Measurements from ENCODE around the gene CREB3L2. TPM values are rescaled to one million over a fixed set of nuclear protein-coding genes. Genes with fewer than 3 reads are reported as not detected.

Gene CREB3L2
- total RNA-seq, 1 experiment from 2014 or later, result 7.5 TPM

DNA sequence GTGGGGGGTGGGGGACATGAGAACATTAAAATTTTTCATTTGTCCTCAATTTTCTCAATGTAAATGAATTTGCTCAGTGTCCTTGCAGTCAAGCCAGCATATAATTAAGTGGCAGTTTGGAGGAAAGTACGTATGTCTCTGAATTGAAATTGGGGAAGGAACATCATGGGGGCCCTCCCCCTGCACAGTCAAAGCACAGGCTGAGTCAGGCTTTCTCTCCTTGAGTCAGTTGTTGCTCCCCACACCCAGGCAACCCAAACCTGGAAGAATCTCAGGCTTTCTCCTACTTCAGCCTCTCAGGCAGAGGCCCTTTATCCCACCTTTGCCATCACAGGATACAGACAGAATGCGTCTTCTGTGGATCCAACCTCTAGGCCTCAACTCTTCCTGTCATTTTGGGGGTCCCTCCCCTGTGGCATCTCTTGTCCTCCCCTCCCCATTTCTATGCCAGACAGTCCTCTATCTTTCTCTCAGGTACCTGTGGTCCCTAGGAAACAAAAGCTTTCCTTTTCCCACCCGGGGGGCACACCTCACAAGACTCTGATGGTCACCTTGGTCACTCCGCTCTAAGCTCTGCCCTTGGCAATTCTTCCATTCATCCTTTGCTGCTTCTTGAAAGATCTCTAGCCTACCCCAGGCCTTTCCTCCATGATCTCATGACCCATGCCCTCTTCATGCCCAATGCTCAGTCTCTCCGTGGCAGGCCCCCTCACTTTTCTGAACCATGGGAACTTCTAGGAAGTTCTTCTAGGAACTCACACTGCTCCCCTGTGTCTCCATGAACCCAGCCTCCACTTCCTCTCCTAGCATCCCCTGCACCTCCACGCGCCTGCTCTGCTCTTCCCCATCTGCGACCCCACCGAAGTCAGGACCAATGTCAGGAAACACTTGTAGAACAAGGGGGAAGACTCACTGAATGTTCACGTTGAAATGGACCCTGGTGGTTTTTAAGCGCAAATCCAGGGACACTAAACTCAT lies 40.4 kb downstream of the CREB3L2 start:
- in situ Hi-C loops (cut with HindIII; ENCODE audit: low pct_unique_long_range_greater_than_20kb, low sequenced_read_pairs), result no loop called here
- DNase-seq (ENCODE audit: low read depth), result no peak

- DNase-seq (ENCODE audit: low read depth), result no peak
- in situ Hi-C loops (cut with HindIII; ENCODE audit: low pct_unique_long_range_greater_than_20kb, low sequenced_read_pairs), result no loop called here
Observed at GRCh38 chr7:137960020-137960419, 41.9 kb downstream of the CREB3L2 start.

DNA sequence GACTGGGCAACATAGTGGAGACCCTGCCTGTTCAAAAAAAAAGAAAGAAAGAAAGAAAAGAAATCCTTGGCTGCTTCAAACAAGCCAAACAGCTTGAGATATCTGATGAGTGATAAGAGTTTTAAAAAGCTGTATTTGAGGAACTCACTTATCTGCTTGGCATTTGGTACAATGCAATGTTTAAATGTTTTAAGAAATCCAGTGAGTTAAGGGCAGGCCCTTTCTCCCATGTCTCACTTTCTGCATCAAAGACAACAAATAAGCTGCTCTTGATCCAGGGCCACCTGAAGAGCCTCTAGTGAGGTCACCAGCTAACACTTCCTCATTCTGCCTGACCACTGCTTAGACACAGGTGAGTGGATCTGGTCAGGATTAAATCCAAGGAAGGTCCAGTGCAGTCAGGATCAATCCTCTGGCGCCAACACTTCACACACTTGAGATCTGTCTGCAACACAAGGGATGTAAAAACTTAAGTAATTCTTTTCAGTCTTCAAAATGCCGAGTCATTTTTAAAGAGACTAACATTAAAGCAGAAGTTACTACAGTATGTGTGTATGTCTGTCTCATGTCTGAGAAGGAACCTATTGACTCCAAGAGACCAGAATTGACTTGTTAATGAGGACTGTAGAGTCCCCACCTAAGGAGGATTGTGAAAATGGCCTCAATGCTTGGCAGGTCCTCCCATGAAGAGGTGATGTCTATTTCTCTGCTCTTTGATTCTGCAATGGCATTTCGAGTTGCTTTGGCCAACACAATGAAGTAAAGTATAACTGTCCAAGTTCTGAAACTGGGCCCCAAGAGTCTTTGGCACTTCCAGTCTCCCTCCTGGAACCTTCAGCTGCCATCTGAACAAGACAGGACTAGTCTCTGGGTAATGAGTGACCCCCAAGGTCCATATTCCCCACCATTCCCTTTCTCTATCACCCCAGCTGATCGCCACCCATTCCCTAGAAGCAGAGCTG lies 43.1 kb downstream of the CREB3L2 start:
- DNase-seq (ENCODE audit: low read depth), result peak; percentile 44
- in situ Hi-C loops (cut with HindIII; ENCODE audit: low pct_unique_long_range_greater_than_20kb, low sequenced_read_pairs), result no loop called here

DNA sequence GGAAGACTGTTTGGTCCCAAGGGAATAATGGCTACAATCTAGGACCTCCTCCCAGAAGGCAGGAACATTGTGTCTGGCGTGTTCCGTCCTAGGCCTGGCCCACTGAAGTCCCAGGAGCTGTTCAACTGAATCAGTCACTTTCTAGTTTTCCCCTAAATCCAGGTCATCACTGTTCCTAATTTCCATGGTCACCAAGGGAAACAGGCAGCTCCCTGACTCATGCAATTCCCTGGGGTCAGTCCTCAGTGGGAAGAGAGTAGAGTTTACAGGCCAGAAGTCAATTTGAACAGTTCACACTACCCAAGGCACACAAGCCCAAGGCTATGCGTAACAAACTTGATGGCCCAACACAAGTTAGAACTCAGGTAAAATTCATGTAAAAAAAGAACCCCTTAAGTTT lies 44.0 kb downstream of the CREB3L2 start:
- DNase-seq (ENCODE audit: low read depth), result no peak

DNA sequence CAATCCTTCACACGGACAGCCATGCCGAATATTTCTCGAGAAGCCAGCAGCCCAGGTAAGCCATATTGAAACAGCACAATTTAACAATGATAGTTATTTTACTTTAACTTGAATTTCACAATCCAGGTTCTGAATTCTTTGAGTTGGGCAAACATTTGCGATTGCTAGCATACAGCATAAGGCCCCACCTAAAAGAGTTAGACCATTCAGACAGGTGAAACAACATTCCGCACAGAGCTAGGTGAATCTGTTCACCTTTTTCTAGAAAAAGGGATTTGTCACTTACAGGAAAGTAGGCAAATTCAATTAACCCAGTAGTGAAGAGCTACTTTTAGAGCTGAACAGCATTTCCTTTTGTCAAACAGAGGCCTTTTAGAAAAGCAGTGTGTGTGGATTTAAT lies 45.3 kb downstream of the CREB3L2 start:
- in situ Hi-C loops (cut with HindIII; ENCODE audit: low pct_unique_long_range_greater_than_20kb, low sequenced_read_pairs), result no loop called here
- DNase-seq (ENCODE audit: low read depth), result no peak

More for the DNA sequence above, 44.0 kb downstream of the CREB3L2 start:
- in situ Hi-C loops (cut with HindIII; ENCODE audit: low pct_unique_long_range_greater_than_20kb, low sequenced_read_pairs), result no loop called here

DNA sequence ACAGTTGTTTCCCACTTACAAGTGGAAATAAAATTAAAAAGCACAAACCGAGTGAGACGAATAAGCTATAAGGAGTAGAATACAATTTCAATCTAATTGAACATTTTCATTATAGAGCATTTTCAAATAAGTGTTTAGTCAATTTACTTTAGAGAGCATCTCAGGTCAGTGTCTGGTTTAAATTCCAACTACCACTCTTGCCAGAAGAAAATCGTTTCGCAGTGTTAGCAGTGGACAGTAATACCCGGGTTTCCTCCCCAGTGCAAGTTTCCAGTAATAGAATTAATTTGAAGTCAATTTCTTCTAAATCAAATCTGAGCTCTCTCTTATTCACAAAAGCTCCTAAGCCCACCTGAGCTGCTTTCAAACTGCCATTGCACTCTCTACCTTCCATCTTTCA lies 45.7 kb downstream of the CREB3L2 start:
- in situ Hi-C loops (cut with HindIII; ENCODE audit: low pct_unique_long_range_greater_than_20kb, low sequenced_read_pairs), result no loop called here
- DNase-seq (ENCODE audit: low read depth), result no peak

DNA sequence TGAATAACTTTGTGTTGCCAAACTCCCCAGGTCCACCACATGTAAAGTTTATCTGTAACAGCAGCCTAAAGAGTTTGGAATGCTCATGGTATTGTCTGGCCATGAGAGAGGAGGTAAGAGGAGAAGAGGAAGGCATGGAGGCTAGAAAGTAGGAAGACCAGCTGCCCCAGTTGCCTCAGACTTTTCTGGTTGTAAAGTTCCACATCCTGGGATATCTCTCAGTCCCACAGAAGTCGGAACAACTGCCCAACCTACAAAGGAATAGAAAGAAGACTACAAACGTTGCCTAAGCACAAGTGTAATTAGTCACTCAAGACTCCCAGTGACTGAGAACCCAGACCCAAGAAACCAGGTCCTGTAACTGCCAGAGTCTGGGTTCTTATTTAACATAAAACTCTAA lies 47.3 kb downstream of the CREB3L2 start:
- no peak for DNase-seq (ENCODE audit: low read depth)
- in situ Hi-C loops (cut with HindIII; ENCODE audit: low pct_unique_long_range_greater_than_20kb, low sequenced_read_pairs), result no loop called here

- DNase-seq (ENCODE audit: low read depth), result peak; percentile 92
- in situ Hi-C loops (cut with HindIII; ENCODE audit: low pct_unique_long_range_greater_than_20kb, low sequenced_read_pairs), result no loop called here
Observed at GRCh38 chr7:137953665-137954470, 48.0 kb downstream of the CREB3L2 start.

DNA sequence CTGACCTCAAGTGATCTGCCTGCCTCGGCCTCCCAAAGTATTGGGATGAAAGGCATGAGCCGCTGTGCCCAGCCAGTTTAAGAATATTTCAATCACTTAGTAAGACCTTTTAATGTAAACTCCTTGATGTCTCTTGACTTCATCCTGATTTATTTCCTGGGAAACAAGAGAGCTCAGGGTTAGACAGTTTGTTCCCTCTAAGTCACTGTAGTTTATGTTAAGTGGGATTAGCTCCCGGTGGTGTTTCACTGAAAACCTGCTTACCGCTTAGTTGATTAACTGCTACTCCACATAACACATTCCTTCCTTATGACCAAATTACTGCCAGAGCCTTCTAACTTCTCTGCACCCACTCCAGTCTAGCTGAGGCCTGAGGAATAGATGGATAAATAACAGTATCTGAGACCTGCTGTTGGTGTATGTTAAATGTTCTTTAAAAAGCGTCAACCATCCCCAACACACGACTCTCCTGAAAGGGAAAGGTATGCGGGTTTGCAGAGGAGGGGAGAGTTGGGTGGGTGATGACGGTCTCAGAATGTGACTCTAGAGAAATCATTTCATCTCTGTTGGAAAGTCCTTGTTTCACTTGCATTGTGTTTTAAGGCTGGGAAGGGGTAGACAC lies 48.7 kb downstream of the CREB3L2 start:
- peak; percentile 68 for DNase-seq (ENCODE audit: low read depth)
- in situ Hi-C loops (cut with HindIII; ENCODE audit: low pct_unique_long_range_greater_than_20kb, low sequenced_read_pairs), result no loop called here

DNA sequence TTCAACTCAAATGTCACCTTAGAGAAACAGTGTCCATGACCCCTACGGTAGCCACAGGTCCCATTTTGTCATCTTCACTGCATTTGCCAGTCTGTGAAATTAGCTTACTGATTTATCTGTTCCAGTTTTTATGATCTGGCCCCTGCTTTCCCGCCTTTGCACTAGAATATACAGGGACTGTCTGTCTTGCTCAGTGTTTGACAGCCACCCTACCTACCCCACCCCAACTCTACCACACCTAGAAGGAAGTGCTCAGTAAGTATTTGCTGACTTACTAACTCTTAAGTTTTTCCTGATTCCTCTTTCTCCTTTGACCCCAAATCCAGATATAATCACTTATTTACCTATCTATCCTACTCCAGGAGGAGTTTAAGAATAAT lies 49.5 kb downstream of the CREB3L2 start:
- in situ Hi-C loops (cut with HindIII; ENCODE audit: low pct_unique_long_range_greater_than_20kb, low sequenced_read_pairs), result no loop called here
- peak; percentile 29 for DNase-seq (ENCODE audit: low read depth)

DNA sequence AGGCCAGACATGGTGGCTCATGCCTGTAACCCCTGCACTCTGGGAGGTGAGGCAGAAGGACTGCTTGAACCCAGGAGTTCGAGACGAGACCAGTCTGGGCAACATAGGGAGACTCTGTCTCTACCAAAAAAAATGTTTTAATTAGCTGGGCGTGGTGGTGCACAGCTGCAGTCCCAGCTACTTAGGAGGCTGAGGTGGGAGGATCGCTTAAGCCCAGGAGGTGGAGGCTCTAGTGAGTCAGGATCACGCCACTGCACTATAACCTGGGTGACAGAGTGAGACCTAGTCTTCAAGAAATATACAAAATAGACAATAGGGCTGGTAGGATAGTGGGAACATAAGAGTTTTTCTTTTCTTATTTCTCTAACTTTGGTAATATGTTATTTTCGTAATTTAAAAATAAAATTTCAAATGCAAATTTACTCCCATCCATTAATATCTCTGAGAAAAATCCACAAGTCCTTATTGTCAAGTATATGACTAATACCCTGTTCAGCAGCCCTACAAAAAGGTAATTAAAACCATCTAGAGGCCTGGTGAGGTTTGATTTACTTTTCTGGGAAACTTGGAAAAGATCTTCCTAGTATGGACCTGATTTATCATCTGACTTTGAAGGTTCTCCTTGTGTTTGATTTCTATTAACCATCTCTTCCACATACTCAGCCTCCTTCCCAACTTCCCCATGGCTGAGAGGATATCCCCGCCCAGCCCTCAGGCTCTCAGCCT lies 50.0 kb downstream of the CREB3L2 start:
- in situ Hi-C loops (cut with HindIII; ENCODE audit: low pct_unique_long_range_greater_than_20kb, low sequenced_read_pairs), result no loop called here
- DNase-seq (ENCODE audit: low read depth), result no peak

- in situ Hi-C loops (cut with HindIII; ENCODE audit: low pct_unique_long_range_greater_than_20kb, low sequenced_read_pairs), result no loop called here
Observed at GRCh38 chr7:137950967-137951366, 50.9 kb downstream of the CREB3L2 start.

DNA sequence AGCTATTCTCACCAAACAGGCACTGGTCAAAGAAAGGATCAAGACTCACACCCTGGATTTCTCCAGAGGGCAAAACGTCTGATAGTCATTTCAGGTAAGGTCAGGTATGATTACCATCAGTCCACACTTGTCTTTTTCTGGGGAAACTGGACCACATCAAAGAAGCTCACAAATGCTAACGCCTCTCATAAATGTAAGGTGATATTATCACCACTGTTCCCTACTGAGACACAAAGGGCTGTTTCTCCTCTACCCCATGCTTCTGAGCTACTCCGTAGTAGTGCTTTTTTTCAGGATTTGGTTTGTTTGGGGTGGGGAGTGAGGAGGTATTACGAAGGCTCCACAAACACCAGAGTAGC lies 51.6 kb downstream of the CREB3L2 start:
- in situ Hi-C loops (cut with HindIII; ENCODE audit: low pct_unique_long_range_greater_than_20kb, low sequenced_read_pairs), result no loop called here
- DNase-seq (ENCODE audit: low read depth), result no peak

More at GRCh38 chr7:137950967-137951366, 50.9 kb downstream of the CREB3L2 start:
- DNase-seq (ENCODE audit: low read depth), result no peak

DNA sequence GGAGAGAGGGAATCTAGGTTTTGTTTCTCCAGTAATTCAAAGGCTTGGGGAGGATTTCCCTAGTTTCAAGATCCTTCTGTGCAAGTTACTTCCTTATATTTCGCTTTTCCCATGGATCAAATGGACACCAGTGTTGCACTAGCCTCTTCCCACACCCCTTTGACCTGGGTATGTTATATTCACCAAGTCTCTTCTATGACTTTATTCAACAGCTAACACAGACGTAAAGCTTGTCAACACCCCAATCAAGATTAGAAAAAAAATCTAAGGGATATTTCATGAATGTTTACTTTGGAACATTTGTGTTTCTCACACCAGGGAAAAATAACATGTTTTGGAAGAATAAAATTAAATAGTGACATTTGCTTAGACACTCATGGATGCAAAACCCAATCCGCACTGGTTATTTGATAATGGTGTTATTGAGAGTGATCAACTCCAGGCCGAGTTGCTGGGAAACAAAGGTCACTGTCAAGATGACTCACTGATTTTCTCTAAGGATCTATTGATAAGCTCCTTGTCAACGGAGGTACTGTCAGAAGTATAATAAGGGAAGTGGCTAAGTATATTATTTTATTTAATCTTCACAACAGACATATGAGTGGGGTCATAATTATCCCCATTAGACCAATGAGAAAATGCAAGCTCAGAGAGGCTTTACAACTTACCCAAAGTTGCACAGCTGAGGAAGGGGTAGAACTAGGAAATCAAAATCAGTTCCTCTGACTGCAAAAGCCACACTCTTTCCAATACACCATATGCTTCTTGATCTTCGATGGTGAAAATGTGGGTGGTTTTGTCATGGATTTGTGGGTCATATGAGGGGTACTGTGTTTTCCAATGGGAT lies 52.2 kb downstream of the CREB3L2 start:
- DNase-seq (ENCODE audit: low read depth), result no peak
- in situ Hi-C loops (cut with HindIII; ENCODE audit: low pct_unique_long_range_greater_than_20kb, low sequenced_read_pairs), result no loop called here

DNA sequence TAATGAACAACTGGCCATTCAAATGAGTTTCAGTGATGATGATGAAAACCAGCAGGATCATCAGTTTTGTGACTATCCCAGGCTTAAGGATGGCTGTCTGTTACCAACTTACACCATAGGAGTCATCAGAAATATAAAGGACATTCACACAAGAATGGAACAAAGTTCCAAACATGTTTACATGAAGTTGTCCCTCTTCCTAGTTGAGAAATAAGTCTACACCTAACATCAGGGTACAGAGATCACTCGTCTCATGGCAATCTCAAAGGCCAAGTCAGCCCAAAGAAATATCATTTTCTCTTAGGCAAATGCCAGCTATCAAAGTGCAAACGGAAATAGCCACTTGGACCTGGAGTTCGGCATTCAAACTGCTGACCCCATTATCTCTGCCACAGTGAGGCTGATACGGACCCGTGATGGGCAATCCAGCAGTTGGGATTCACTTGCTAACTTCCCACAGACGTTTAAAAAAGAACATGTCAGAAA lies 53.0 kb downstream of the CREB3L2 start:
- in situ Hi-C loops (cut with HindIII; ENCODE audit: low pct_unique_long_range_greater_than_20kb, low sequenced_read_pairs), result no loop called here
- DNase-seq (ENCODE audit: low read depth), result no peak

DNA sequence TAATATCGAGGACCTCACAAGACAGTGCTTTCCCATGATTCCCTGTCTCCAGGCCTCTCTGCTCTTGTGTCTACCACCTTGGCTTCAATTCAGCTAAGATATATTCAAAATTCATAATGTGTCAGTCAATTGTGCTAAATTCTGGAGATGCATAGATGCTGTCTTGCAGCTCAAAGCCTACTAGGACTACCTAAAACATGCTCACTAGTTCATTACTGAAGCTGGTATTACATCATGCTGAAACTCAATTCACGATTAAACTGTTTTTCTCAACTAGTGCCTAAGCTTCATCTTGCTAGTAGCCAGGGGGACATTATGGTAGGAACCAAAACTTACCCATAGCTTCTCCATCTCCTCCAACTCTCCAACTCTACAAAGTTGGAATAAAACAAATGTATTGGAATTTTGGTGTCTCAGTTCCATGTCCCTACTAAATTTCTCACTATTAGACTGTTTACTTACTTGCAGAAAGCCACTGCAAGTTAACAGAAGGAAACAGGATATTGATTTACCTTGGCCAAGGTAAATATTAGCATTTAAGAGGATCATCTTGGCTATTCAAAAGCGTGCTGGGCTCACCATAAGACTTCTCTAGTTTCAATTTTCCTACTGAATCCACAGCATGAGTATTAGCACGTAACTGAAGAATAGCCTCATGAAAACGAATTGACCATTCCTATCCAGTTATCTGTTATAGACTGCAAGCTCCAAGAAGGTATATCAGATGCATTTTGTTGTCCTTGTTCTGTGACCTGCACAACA lies 53.6 kb downstream of the CREB3L2 start:
- in situ Hi-C loops (cut with HindIII; ENCODE audit: low pct_unique_long_range_greater_than_20kb, low sequenced_read_pairs), result no loop called here
- no peak for DNase-seq (ENCODE audit: low read depth)

All from Caki2 (cell line).